IMR-90 (cell line): Measurements from ENCODE around the gene TBPL1. TPM values are rescaled to one million over a fixed set of nuclear protein-coding genes. Genes with fewer than 3 reads are reported as not detected.

Source experiments
- ATAC-seq: fragments of 200-7000 bp; cut with Tn5 transposase; 2 replicates; pipeline ENCODE4 v1.9.1; 2020; ENCODE audit warnings: low read depth, mild to moderate bottlenecking, moderate library complexity
- BruUV-seq: library from RNA; stranded (reverse); fragments of 400-500 nt; replicated peaks from 2 replicates; lab custom pipeline; 2021; lab: Mats Ljungman, UMichigan
- CTCF ChIA-PET: fragments of 300-600 bp; formaldehyde crosslinking; extraction: SDS; loops from one replicate; lab custom pipeline; 2021; ENCODE audit warnings: antibody characterized with exemption; lab: Yijun Ruan, JAX
- POLR2A ChIA-PET: fragments of 300-600 bp; sonication (Branson Sonifier 250); formaldehyde crosslinking; loops from one replicate; lab custom pipeline; 2022; ENCODE audit warnings: antibody characterized with exemption; ENCODE audit not compliant: unreplicated experiment; lab: Charles Lee
- DNase-seq: peaks from one replicate; pipeline ENCODE4 v3.0.0; 2013
- H2AFZ ChIP-seq: replicated peaks from 2 replicates; pipeline ENCODE3; 2013; ENCODE audit warnings: low read length, mild to moderate bottlenecking; ENCODE audit not compliant: poor library complexity
- H2AK5ac ChIP-seq: 2 replicates; pipeline ENCODE4 v1.6.1; 2013; ENCODE audit warnings: low read depth, low read length, inconsistent platforms
- H2AK9ac ChIP-seq: replicated peaks from 2 replicates; pipeline ENCODE3; 2013; ENCODE audit warnings: mild to moderate bottlenecking, low read depth, low read length, moderate library complexity; ENCODE audit not compliant: poor library complexity
- H2BK120ac ChIP-seq: 2 replicates; pipeline ENCODE4 v1.6.1; 2013; ENCODE audit warnings: low read depth, low read length, inconsistent platforms
- H2BK15ac ChIP-seq: 3 replicates; pipeline ENCODE4 v1.6.1; 2013; ENCODE audit warnings: low read depth, low read length, inconsistent platforms
- H2BK20ac ChIP-seq: 2 replicates; pipeline ENCODE4 v1.6.1; 2013; ENCODE audit warnings: low read depth, mild to moderate bottlenecking, inconsistent platforms, low read length, moderate library complexity
- H2BK5ac ChIP-seq: 2 replicates; pipeline ENCODE4 v1.6.1; 2013; ENCODE audit warnings: mild to moderate bottlenecking, low read depth, low read length, inconsistent platforms; ENCODE audit not compliant: poor library complexity, severe bottlenecking
- H3K14ac ChIP-seq: replicated peaks from 2 replicates; pipeline ENCODE4 v1.6.1; 2013; ENCODE audit warnings: low read depth, low read length, inconsistent platforms
- H3K18ac ChIP-seq: 2 replicates; pipeline ENCODE4 v1.6.1; 2013; ENCODE audit warnings: low read depth, low read length, control low read depth
- H3K23ac ChIP-seq: 2 replicates; pipeline ENCODE4 v1.6.1; 2013; ENCODE audit warnings: low read depth, low read length, inconsistent platforms
- H3K27ac ChIP-seq: 2 replicates; pipeline ENCODE4 v1.5.1; 2013; ENCODE audit warnings: mild to moderate bottlenecking, control low read depth, low read length; ENCODE audit not compliant: insufficient read depth
- H3K27me3 ChIP-seq: 2 replicates; pipeline ENCODE4 v1.6.1; 2013; ENCODE audit warnings: low read length; ENCODE audit not compliant: control insufficient read depth, insufficient read depth
- H3K36me3 ChIP-seq: 2 replicates; pipeline ENCODE4 v1.6.1; 2013; ENCODE audit warnings: low read length, mixed read lengths; ENCODE audit not compliant: control insufficient read depth, insufficient read depth
- H3K4ac ChIP-seq: 2 replicates; pipeline ENCODE4 v1.6.1; 2013; ENCODE audit warnings: low read depth, low read length, inconsistent platforms
- H3K4me1 ChIP-seq: 2 replicates; pipeline ENCODE4 v1.6.1; 2013; ENCODE audit warnings: low read length, mixed read lengths; ENCODE audit not compliant: control insufficient read depth, insufficient read depth
- H3K4me2 ChIP-seq: 2 replicates; pipeline ENCODE4 v1.6.1; 2013; ENCODE audit warnings: low read depth, mild to moderate bottlenecking, control low read depth, low read length, moderate library complexity
- H3K4me3 ChIP-seq: 2 replicates; pipeline ENCODE4 v1.5.1; 2013; ENCODE audit warnings: low read depth, mild to moderate bottlenecking, control low read depth, low read length, moderate library complexity; ENCODE audit not compliant: insufficient read depth
- H3K56ac ChIP-seq: 2 replicates; pipeline ENCODE4 v1.6.1; 2013; ENCODE audit warnings: low read length, inconsistent platforms; ENCODE audit not compliant: insufficient read depth; ENCODE audit errors: extremely low read depth
- H3K79me1 ChIP-seq, 2 experiments: 2 replicates each; pipeline ENCODE4 v1.6.1; 2013; ENCODE audit warnings: low read length in 2 of 2, inconsistent platforms in 1 of 2, low read depth in 1 of 2
- H3K9ac ChIP-seq: 2 replicates; pipeline ENCODE4 v1.6.1; 2013; ENCODE audit warnings: low read depth, low read length, control low read depth
- H3K9me1 ChIP-seq: 2 replicates; pipeline ENCODE4 v1.6.1; 2013; ENCODE audit warnings: low read length, inconsistent platforms; ENCODE audit not compliant: insufficient read depth
- H3K9me3 ChIP-seq: 2 replicates; pipeline ENCODE4 v1.6.1; 2013; ENCODE audit warnings: low read length; ENCODE audit not compliant: control insufficient read depth, insufficient read depth
- H4K20me1 ChIP-seq: 2 replicates; pipeline ENCODE4 v1.6.1; 2013; ENCODE audit warnings: low read length, inconsistent platforms; ENCODE audit not compliant: insufficient read depth
- H4K5ac ChIP-seq: 2 replicates; pipeline ENCODE4 v1.6.1; 2013; ENCODE audit warnings: mild to moderate bottlenecking, low read depth, low read length, control low read depth
- H4K8ac ChIP-seq, 2 experiments: 2 replicates each; pipeline ENCODE4 v1.6.1; 2013; ENCODE audit warnings: low read depth in 2 of 2, low read length in 2 of 2, control low read depth in 1 of 2, inconsistent platforms in 1 of 2
- H4K91ac ChIP-seq: 2 replicates; pipeline ENCODE4 v1.6.1; 2013; ENCODE audit warnings: low read depth, low read length, inconsistent platforms; ENCODE audit not compliant: insufficient read depth
- FOS ChIP-seq: fragments of 150-350 bp; IDR thresholded peaks from 2 replicates; pipeline ENCODE4 v1.6.1; 2016; ENCODE audit warnings: low read depth, low read length
- MAFK ChIP-seq: IDR thresholded peaks from 2 replicates; pipeline ENCODE4 v1.6.1; 2012; ENCODE audit warnings: low read depth, low read length, improper control_type of control experiment
- NFE2L2 ChIP-seq: fragments of 150-350 bp; IDR thresholded peaks from 2 replicates; pipeline ENCODE4 v1.6.1; 2016; ENCODE audit warnings: low read depth, mild to moderate bottlenecking, low read length
- WGBS, 2 experiments: methylation state at CpG; one replicate each; pipeline versions ENCODE4 v1.1.5 to v1.1.7; 2013; ENCODE audit warnings: missing lambda C conversion rate in 2 of 2; ENCODE audit not compliant: insufficient read length in 1 of 2; ENCODE audit errors: extremely low coverage in 2 of 2; 5-methylcytosine and 5-hydroxymethylcytosine counted together
- dilution Hi-C: fragments of 300-500 bp; cut with HindIII; formaldehyde crosslinking; loops from one replicate; pipeline ENCODE4 v1.14.3; 2018; ENCODE audit warnings: low sequenced_read_pairs; ENCODE audit not compliant: unreplicated experiment
- in situ Hi-C: fragments of 300-500 bp; cut with MboI; formaldehyde crosslinking; loops from 3 replicates; pipeline ENCODE4 v1.14.3; 2019; ENCODE audit warnings: low sequenced_read_pairs, inconsistent platforms, mixed read lengths
- intact Hi-C: fragments of 100-400 bp; cut with micrococcal nuclease; formaldehyde crosslinking; loops from 2 replicates; pipeline ENCODE4 v1.10.0; 2022
- polyA plus RNA-seq, 3 experiments: library from polyadenylated mRNA; depleted of rRNA; stranded (reverse); fragments of >200 nt; gene quantifications; 2 replicates each; pipeline ENCODE4 v1.2.3, GENCODE V29; 2012; ENCODE audit warnings: low replicate concordance in 1 of 3
- total RNA-seq: library from RNA; depleted of rRNA; stranded (reverse); fragments of >200 nt; gene quantifications from 2 replicates; pipeline ENCODE4 v1.2.3, GENCODE V29; 2012

Gene TBPL1
- total and polyA plus RNA-seq, 2 of the 4 experiments (the other 2 are of a cell fraction) = 25.6 to 32.5 TPM

DNA sequence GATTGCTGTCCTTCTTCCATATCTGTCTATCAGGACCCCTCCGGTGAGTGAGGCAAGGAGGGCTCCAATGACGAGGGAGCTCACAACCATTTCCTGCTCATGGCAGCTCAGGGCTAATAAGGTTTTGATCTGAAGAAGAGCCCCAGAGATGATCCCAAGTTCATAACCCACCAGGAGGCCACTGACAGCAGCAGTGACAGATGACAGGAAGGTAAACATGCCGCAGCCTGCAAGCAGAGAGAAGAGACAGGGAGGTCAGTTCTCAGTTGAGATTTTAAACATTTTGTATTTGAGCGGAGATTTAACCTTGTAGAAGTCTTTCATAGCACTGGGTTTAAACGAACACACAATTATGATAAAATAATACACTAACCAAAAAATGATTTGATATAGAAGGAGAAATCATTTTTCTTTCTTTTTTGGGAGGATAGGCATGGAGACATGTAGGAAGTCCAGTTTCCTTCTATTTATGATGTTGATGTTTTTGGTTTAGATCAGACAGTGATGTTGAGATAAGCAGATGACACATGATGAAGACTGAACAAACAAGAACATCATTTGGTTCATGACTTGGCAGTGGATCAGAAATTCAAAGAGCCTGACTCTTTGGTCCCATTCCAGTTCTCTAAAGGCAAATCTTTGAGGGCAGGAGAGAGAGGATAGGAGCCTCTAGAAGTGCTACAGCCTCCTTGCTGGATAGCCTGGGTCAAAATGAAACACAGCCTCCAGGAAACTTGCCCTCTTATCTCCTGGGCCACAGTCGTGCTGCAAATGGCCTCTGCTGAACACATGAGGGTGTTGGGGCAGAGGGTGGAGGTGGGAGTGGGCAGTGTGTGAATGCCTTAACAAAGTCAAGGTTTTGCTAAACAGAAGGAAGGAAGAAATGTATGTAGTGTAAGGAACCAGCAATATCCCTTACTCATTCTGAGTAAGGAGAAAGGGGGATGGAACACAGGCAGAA, 76.8 kb downstream of the TBPL1 start:
- Histone ChIP-seq H3K9me1 (peaks cover 3% of the 10 kb centered on the region; the same call in 1 of the 2 replicates), H3K4me3 (no peak overlapping the region), H3K9me3 (peaks cover 2% of the 10 kb centered on the region; the same call in 1 of the 2 replicates), H4K8ac (0 out of 4 replicates have a peak overlapping the region, but pooled peaks of 1 of the 2 experiments have one; percentile 40), H3K36me3 (peaks cover 2% of the 10 kb centered on the region; the same call in 1 of the 2 replicates), H4K91ac (peak overlapping the region; percentile 46; the same call in 1 of the 2 replicates), H3K9ac (no peak overlapping the region), H3K14ac (peak overlapping the region; percentile 84; the same call in 1 of the 2 replicates), H2BK120ac (peak overlapping the region; percentile 81; the same call in 1 of the 2 replicates), H4K5ac (peak overlapping the region; percentile 67; the same call in 1 of the 2 replicates), H2AK9ac (no peak overlapping the region), H2BK20ac (peak overlapping the region; percentile 64), H3K27me3 (no peaks in the 10 kb centered on the region), H3K4me1 (peaks cover 4% of the 10 kb centered on the region), H2AK5ac (peak overlapping the region; percentile 85), H3K27ac (peak overlapping the region; percentile 30; the same call in 1 of the 2 replicates), H3K4me2 (no peak overlapping the region), H3K23ac (peak overlapping the region; percentile 83), H4K20me1 (no peaks in the 10 kb centered on the region), H3K18ac (peak overlapping the region; percentile 62; the same call in 1 of the 2 replicates), H3K4ac (peak overlapping the region; percentile 74; the same call in 1 of the 2 replicates), H2BK5ac (peak overlapping the region; percentile 77), H2BK15ac (peak overlapping the region; percentile 70; the same call in 1 of the 3 replicates), H2AFZ (peak overlapping the region; percentile 64), H3K79me1 (no peaks in the 10 kb centered on the region), H3K56ac (0 out of 2 replicates have a peak overlapping the region, but pooled peaks have one; percentile 19)
- ChIA-PET CTCF (interaction anchor here (1.1 kb wide), 1 partner anchor 33 kb away, joined by 3 read pairs; no protein-coding TSS in a partner anchor), POLR2A (no interaction called here)
- no TSS peak for BruUV-seq
- intact Hi-C loops = no loop called here
- dilution Hi-C loops = no loop called here
- ATAC-seq = peak; percentile 44
- TF ChIP-seq NFE2L2 = peak; percentile 45; the same call in 1 of the 2 replicates
- TF ChIP-seq MAFK = no peak
- TF ChIP-seq FOS = no peak
- no CpG with 5 or more reads among the region's 6 CpGs for WGBS, 2 experiments
- peak; percentile 78 for DNase-seq
- in situ Hi-C loops = no loop called here
